ENCODE data around the gene IER3.
"Not testable (repeated sequence)": the region's sequence is repeated elsewhere in the genome, so short reads cannot be mapped to it uniquely, and the experiment has no call there.

The IER3 gene

GRCh38 chr6:30720738-30721197, 23.6 kb downstream of the IER3 start:
- Mint-ChIP-seq H3K36me3 (peaks cover 65% of the 10 kb centered on the region), H3K4me1 (peaks cover 66% of the 10 kb centered on the region), H3K27ac (peak overlapping the region; percentile 92), H3K4me3 (peak overlapping the region; percentile 88), H3K27me3 (no peaks in the 10 kb centered on the region), H3K9me3 (no peaks in the 10 kb centered on the region)
- CTCF ChIA-PET = interaction anchor here (1.0 to 12.3 kb wide), 5 partner anchors 13 to 106 kb away, joined by 3 to 285 read pairs (median 8); no protein-coding TSS in a partner anchor
- peak; percentile 75 for DNase-seq

GRCh38 chr6:30719791-30720737, 24.3 kb downstream of the IER3 start, which contains the start of gene TUBB:
TSS of gene TUBB (plus strand) at chr6:30720352. CDS start at chr6:30720507, 155 bp downstream.
- Mint-ChIP-seq H3K9me3 (no peaks in the 10 kb centered on the region), H3K27me3 (no peaks in the 10 kb centered on the region), H3K36me3 (peaks cover 64% of the 10 kb centered on the region), H3K4me3 (peak within 1 kb of the TSS; percentile 88), H3K4me1 (peaks cover 66% of the 10 kb centered on the region), H3K27ac (peak within 1 kb of the TSS; percentile 92)
- CTCF ChIA-PET = interaction anchor here (1.2 to 12.3 kb wide), 5 partner anchors 11 to 105 kb away, joined by 3 to 285 read pairs (median 5); partner anchors contain the start of gene MRPS18B
- peak; percentile 97 for DNase-seq

DNA sequence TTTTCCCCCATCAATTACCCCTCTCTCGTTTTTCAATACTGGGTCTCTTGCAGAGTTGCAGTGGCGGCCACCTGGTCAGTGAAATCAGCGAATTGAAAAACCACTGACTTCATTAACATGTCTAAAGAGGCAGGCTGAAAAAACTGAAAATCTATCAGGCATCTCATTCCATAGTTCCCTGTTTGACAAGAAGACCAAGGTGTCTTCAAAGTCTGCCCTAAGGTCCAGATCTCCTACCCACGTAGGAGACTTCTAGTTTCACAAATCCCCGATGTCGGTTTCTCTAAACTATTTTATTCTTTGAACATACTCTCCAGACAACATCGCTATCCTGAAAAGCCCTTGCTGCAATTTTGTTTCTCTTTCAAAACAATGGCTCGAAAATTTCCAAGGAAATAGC, 25.0 kb downstream of the IER3 start:
- Mint-ChIP-seq H3K27me3 (no peaks in the 10 kb centered on the region), H3K36me3 (peaks cover 64% of the 10 kb centered on the region), H3K4me3 (peak overlapping the region; percentile 88), H3K4me1 (peaks cover 64% of the 10 kb centered on the region), H3K27ac (peak overlapping the region; percentile 92), H3K9me3 (no peaks in the 10 kb centered on the region)
- CTCF ChIA-PET = interaction anchor here (1.2 to 12.3 kb wide), 4 partner anchors 12 to 101 kb away, joined by 3 to 285 read pairs (median 6); partner anchors contain the start of gene MRPS18B
- no peak for DNase-seq

GRCh38 chr6:30717845-30718720, 26.3 kb downstream of the IER3 start:
- CTCF ChIA-PET = interaction anchor here (0.8 to 12.3 kb wide), 4 partner anchors 13 to 100 kb away, joined by 3 to 285 read pairs (median 4); partner anchors contain the start of gene MRPS18B
- not testable (repeated sequence) for H3K9me3 Mint-ChIP-seq, DNase-seq, H3K27me3 Mint-ChIP-seq
- peaks cover 60% of the 10 kb centered on the region for H3K4me1 Mint-ChIP-seq
- H3K36me3 Mint-ChIP-seq = peaks cover 63% of the 10 kb centered on the region
- peak overlapping the region; percentile 97 for H3K27ac Mint-ChIP-seq
- peak overlapping the region; percentile 88 for H3K4me3 Mint-ChIP-seq

DNA sequence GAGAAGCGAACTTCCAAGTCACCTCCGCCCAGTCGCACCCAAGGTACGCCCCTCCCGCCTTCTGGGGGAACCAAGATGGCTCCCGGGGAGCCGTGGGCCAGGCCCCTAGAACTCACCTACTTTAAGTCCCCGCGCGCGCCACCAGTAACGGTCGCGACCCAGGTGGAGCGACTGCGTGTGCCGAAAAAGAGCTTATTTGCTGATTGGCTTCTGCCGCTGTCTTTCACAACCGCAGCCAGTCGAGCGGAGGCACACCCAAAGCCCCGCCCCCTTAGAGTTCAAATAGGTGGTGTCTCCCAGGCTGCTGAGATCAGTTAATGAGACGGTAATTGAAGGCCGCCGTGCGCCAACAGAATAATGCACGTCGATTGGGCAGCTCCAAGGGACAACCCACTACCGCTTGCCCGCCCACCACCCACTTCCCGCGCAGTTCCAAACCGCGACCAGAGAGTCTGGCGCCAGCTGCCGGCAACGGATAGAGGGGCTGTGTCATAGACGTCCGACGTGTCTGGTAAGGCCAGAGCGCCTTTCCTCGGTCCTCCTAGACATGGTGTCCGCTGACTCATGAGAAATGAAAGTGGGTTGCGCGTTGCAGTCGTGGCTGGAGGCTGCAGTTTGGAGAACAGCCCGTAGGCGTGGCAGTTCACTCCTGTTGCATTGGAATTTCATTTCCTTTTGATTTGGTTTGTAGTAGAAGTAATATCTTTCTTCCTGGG, 27.1 kb downstream of the IER3 start, which contains the start of gene MDC1:
MDC1 (minus strand) TSS at position 153 of the 716 bp plus-strand sequence. CDS start 2,106 bp downstream, outside the sequence.
- H3K36me3 Mint-ChIP-seq = peaks cover 63% of the 10 kb centered on the region
- H3K9me3 Mint-ChIP-seq = no peaks in the 10 kb centered on the region
- H3K4me1 Mint-ChIP-seq = peaks cover 62% of the 10 kb centered on the region
- H3K27ac Mint-ChIP-seq = peak within 1 kb of the TSS; percentile 97
- H3K4me3 Mint-ChIP-seq = peak within 1 kb of the TSS; percentile 88
- H3K27me3 Mint-ChIP-seq = no peaks in the 10 kb centered on the region
- DNase-seq = peak; percentile 100
- CTCF ChIA-PET = interaction anchor here (0.6 to 12.3 kb wide), 4 partner anchors 13 to 191 kb away, joined by 3 to 285 read pairs (median 3); partner anchors contain the start of genes GTF2H4 and MRPS18B

- peak overlapping the region; percentile 88 for H3K4me3 Mint-ChIP-seq
- H3K36me3 Mint-ChIP-seq = peaks cover 63% of the 10 kb centered on the region
- CTCF ChIA-PET = interaction anchor here (0.6 to 12.3 kb wide), 3 partner anchors 37 to 191 kb away, joined by 3 to 285 read pairs (median 3); partner anchors contain the start of genes GTF2H4 and MRPS18B
- peak overlapping the region; percentile 97 for H3K27ac Mint-ChIP-seq
- no peaks in the 10 kb centered on the region for H3K27me3 Mint-ChIP-seq
- no peaks in the 10 kb centered on the region for H3K9me3 Mint-ChIP-seq
- peaks cover 67% of the 10 kb centered on the region for H3K4me1 Mint-ChIP-seq
- no peak for DNase-seq
These were observed 27.5 kb downstream of the IER3 start for GRCh38 chr6:30716879-30717128.

DNA sequence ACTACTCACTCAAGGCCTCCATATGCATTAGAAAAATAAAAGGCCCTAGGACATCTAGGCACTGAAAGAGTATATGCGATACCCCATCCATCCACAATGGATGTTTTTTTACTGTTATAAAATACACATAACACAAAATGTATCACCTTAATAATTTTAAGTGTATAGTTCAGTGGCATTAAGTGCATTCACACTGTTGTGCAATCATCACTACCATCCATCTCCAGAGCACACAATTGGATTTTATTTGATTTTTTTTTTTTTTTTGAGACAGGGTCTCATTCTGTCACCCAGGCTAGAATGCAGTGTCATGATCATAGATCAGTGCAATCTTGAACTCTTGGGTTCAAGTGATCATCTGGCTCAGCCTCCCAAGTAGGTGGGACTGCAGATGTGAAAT, 30.1 kb downstream of the IER3 start:
- Mint-ChIP-seq H3K9me3 (no peaks in the 10 kb centered on the region), H3K27ac (no peak overlapping the region), H3K4me1 (peaks cover 73% of the 10 kb centered on the region), H3K27me3 (no peaks in the 10 kb centered on the region), H3K4me3 (no peak overlapping the region), H3K36me3 (peaks cover 65% of the 10 kb centered on the region)
- DNase-seq = no peak
- CTCF ChIA-PET = interaction anchor here (0.9 kb wide), 1 partner anchor 9 kb away, joined by 5 read pairs; no protein-coding TSS in a partner anchor

GRCh38 chr6:30712441-30712945, 31.9 kb downstream of the IER3 start:
- Mint-ChIP-seq H3K4me3 (peak overlapping the region; percentile 67), H3K4me1 (peaks cover 61% of the 10 kb centered on the region), H3K27ac (peak overlapping the region; percentile 92), H3K27me3 (no peaks in the 10 kb centered on the region), H3K9me3 (no peaks in the 10 kb centered on the region), H3K36me3 (peaks cover 71% of the 10 kb centered on the region)
- CTCF ChIA-PET = interaction anchor here (1.0 to 1.8 kb wide), 3 partner anchors 10 to 40 kb away, joined by 3 to 10 read pairs (median 4); partner anchors contain the start of gene DHX16
- no peak for DNase-seq

- peaks cover 56% of the 10 kb centered on the region for H3K4me1 Mint-ChIP-seq
- H3K4me3 Mint-ChIP-seq = peak overlapping the region; percentile 67
- peak; percentile 51 for DNase-seq
- CTCF ChIA-PET = interaction anchor here (1.1 to 1.8 kb wide), 3 partner anchors 10 to 39 kb away, joined by 4 to 10 read pairs (median 4); partner anchors contain the start of gene DHX16
- no peaks in the 10 kb centered on the region for H3K9me3 Mint-ChIP-seq
- peak overlapping the region; percentile 92 for H3K27ac Mint-ChIP-seq
- H3K27me3 Mint-ChIP-seq = no peaks in the 10 kb centered on the region
- peaks cover 71% of the 10 kb centered on the region for H3K36me3 Mint-ChIP-seq
These were observed 32.5 kb downstream of the IER3 start for GRCh38 chr6:30711758-30712380.

- no peak overlapping the region for H3K27ac Mint-ChIP-seq
- peaks cover 35% of the 10 kb centered on the region for H3K4me1 Mint-ChIP-seq
- no peak overlapping the region for H3K4me3 Mint-ChIP-seq
- H3K36me3 Mint-ChIP-seq = peaks cover 70% of the 10 kb centered on the region
- H3K9me3 Mint-ChIP-seq = no peaks in the 10 kb centered on the region
- CTCF ChIA-PET = interaction anchor here (0.8 kb wide), 1 partner anchor 30 kb away, joined by 3 read pairs; no protein-coding TSS in a partner anchor
- no peak for DNase-seq
- H3K27me3 Mint-ChIP-seq = no peaks in the 10 kb centered on the region
These were observed 35.1 kb downstream of the IER3 start for GRCh38 chr6:30709101-30709868.

DNA sequence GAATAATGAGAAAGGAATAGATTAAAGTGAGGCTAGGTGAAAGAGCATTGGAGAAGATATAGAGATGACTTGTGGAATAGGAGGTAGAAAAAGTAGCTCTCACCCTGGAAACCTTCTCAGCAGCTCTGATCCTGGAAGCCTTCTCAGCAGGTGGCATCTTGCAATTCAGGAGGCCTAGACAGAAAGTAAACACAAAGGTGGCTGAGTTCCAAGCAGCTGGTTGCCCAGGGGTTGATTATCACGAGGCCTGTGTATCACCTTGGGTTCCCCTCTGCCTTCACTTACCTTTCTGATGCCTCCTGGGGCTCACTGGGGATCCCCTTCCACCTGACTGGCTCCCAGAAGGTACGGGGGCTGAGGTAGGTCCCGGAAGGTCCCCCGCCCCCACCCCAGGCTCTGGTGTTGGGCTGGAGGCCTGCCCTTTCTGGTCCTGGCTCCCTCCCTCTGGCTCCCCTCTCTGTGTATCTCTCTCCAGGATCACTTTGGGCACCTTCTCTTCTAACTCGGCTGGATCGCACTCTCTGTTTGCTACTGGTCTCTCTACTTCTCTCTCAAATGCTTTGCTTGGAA, 37.0 kb downstream of the IER3 start:
- no peak for DNase-seq
- peaks cover 19% of the 10 kb centered on the region for H3K4me1 Mint-ChIP-seq
- peaks cover 69% of the 10 kb centered on the region for H3K36me3 Mint-ChIP-seq
- H3K27ac Mint-ChIP-seq = no peak overlapping the region
- CTCF ChIA-PET = interaction anchor here (0.7 kb wide), 1 partner anchor 26 kb away, joined by 3 read pairs; no protein-coding TSS in a partner anchor
- no peak overlapping the region for H3K4me3 Mint-ChIP-seq
- no peaks in the 10 kb centered on the region for H3K27me3 Mint-ChIP-seq
- no peaks in the 10 kb centered on the region for H3K9me3 Mint-ChIP-seq
